ENCODE measurements around the gene SLC18B1.

Gene SLC18B1

GRCh38 chr6:132795461-132795860 lies 3.0 kb downstream of the SLC18B1 start:
- TF ChIP-seq POLR2AphosphoS5 (IDR thresholded peaks at IDR 0.05; ENCODE audit: low read depth, low read length), result no peak
- TF ChIP-seq TAF1 (IDR thresholded peaks at IDR 0.05; ENCODE audit: borderline replicate concordance, insufficient read depth, low read length), result no peak
- no peak for TF ChIP-seq REST (IDR thresholded peaks at IDR 0.05; ENCODE audit: insufficient read depth in 1 of 2, low read depth in 2 of 2, low read length in 2 of 2)
- no peak for TF ChIP-seq SIN3A (IDR thresholded peaks at IDR 0.05; ENCODE audit: borderline replicate concordance, insufficient read depth, low read length)
- TF ChIP-seq FOXP2 (optimal IDR thresholded peaks at IDR 0.05; ENCODE audit: borderline replicate concordance, extremely low read depth, extremely low read length, insufficient read depth), result no peak

GRCh38 chr6:132792510-132792909 lies 5.9 kb downstream of the SLC18B1 start:
- TF ChIP-seq POLR2AphosphoS5 (IDR thresholded peaks at IDR 0.05; ENCODE audit: low read depth, low read length) (no peak), REST (IDR thresholded peaks at IDR 0.05; ENCODE audit: insufficient read depth in 1 of 2, low read depth in 2 of 2, low read length in 2 of 2) (no peak), FOXP2 (optimal IDR thresholded peaks at IDR 0.05; ENCODE audit: borderline replicate concordance, extremely low read depth, extremely low read length, insufficient read depth) (no peak), TAF1 (IDR thresholded peaks at IDR 0.05; ENCODE audit: borderline replicate concordance, insufficient read depth, low read length) (no peak), SIN3A (IDR thresholded peaks at IDR 0.05; ENCODE audit: borderline replicate concordance, insufficient read depth, low read length) (no peak)

GRCh38 chr6:132790450-132790849 lies 8.0 kb downstream of the SLC18B1 start:
- no peak for TF ChIP-seq POLR2AphosphoS5 (IDR thresholded peaks at IDR 0.05; ENCODE audit: low read depth, low read length)
- TF ChIP-seq TAF1 (IDR thresholded peaks at IDR 0.05; ENCODE audit: borderline replicate concordance, insufficient read depth, low read length), result no peak
- TF ChIP-seq SIN3A (IDR thresholded peaks at IDR 0.05; ENCODE audit: borderline replicate concordance, insufficient read depth, low read length), result no peak
- no peak for TF ChIP-seq REST (IDR thresholded peaks at IDR 0.05; ENCODE audit: insufficient read depth in 1 of 2, low read depth in 2 of 2, low read length in 2 of 2)
- TF ChIP-seq FOXP2 (optimal IDR thresholded peaks at IDR 0.05; ENCODE audit: borderline replicate concordance, extremely low read depth, extremely low read length, insufficient read depth), result no peak

- TF ChIP-seq TAF1 (IDR thresholded peaks at IDR 0.05; ENCODE audit: borderline replicate concordance, insufficient read depth, low read length) (no peak), POLR2AphosphoS5 (IDR thresholded peaks at IDR 0.05; ENCODE audit: low read depth, low read length) (no peak), FOXP2 (optimal IDR thresholded peaks at IDR 0.05; ENCODE audit: borderline replicate concordance, extremely low read depth, extremely low read length, insufficient read depth) (no peak), REST (IDR thresholded peaks at IDR 0.05; ENCODE audit: insufficient read depth in 1 of 2, low read depth in 2 of 2, low read length in 2 of 2) (no peak)
These were observed 9.1 kb downstream of the SLC18B1 start for GRCh38 chr6:132789396-132789776.

All from PFSK-1 (cell line).